ENCODE measurements around the gene ELAPOR1. TPM values are rescaled to one million over a fixed set of nuclear protein-coding genes. Genes with fewer than 3 reads are reported as not detected.

ELAPOR1 gene
- total and polyA plus RNA-seq, 2 donors (not counting 3 experiments of a cell fraction or from before 2014, with no cell fraction given): 1.0 to 1.1 TPM

GRCh38 chr1:109065137-109065536 lies 48.8 kb upstream of the ELAPOR1 start:
- Histone ChIP-seq H3K36me3 (ENCODE audit: control insufficient read depth in 2 of 2, extremely low read depth in 1 of 2, insufficient read depth in 2 of 2, low read length in 2 of 2) (peaks cover 0 to 3% of the 10 kb centered on the region in 2 experiments), H3K9ac (replicated peaks; ENCODE audit: extremely low read depth, insufficient read depth, low read length) (no peak overlapping the region), H3K4me2 (ENCODE audit: insufficient read depth, low read length) (no peak overlapping the region), H3K27ac (ENCODE audit: insufficient read depth, low read depth, low read length) (no peak overlapping the region), H4K20me1 (replicated peaks; ENCODE audit: control insufficient read depth, extremely low read depth, insufficient read depth, low read length) (no peaks in the 10 kb centered on the region), H3K4me3 (replicated peaks in 1 of 3; ENCODE audit: insufficient read depth in 1 of 3, low read depth in 1 of 3, low read length in 3 of 3) (no peak overlapping the region), H2AFZ (ENCODE audit: low read depth, low read length) (no peak overlapping the region), H3K4me1 (ENCODE audit: control insufficient read depth, extremely low read depth, insufficient read depth, low read length) (no peaks in the 10 kb centered on the region), H3K9me1 (replicated peaks; ENCODE audit: control insufficient read depth, extremely low read depth, insufficient read depth, low read length) (no peaks in the 10 kb centered on the region), H3K27me3 (ENCODE audit: control insufficient read depth in 2 of 2, insufficient read depth in 2 of 2, low read length in 2 of 2) (no peaks in the 10 kb centered on the region), H3K9me3 (replicated peaks; ENCODE audit: control insufficient read depth, insufficient read depth, low read length) (no peaks in the 10 kb centered on the region), H3K79me2 (ENCODE audit: control insufficient read depth, insufficient read depth, low read length) (peaks cover 9% of the 10 kb centered on the region)
- TF ChIP-seq POLR2A (IDR thresholded peaks at IDR 0.05; ENCODE audit: low read depth, low read length): no peak
- no peak for TF ChIP-seq JUN (IDR thresholded peaks at IDR 0.05; ENCODE audit: borderline replicate concordance, insufficient read depth, insufficient read length, low read depth)
- no peak for TF ChIP-seq CTCF (IDR thresholded peaks at IDR 0.05; ENCODE audit: extremely low read depth in 1 of 2, insufficient read depth in 1 of 2, low read depth in 1 of 2, low read length in 2 of 2)
- no peak for TF ChIP-seq EZH2 (IDR thresholded peaks at IDR 0.05; ENCODE audit: borderline replicate concordance, low read depth, low read length, severe bottlenecking)
- TF ChIP-seq GATA2 (IDR thresholded peaks at IDR 0.05; ENCODE audit: insufficient read depth, insufficient read length, low read depth, low read length): no peak
- TF ChIP-seq POLR2AphosphoS5 (IDR thresholded peaks at IDR 0.05; ENCODE audit: insufficient read depth, low read depth, low read length): no peak
- no peak for TF ChIP-seq FOS (IDR thresholded peaks at IDR 0.05; ENCODE audit: borderline replicate concordance, insufficient read depth, low read length)
- TF ChIP-seq MYC (IDR thresholded peaks at IDR 0.05; ENCODE audit: low read depth, low read length): no peak
- no peak for TF ChIP-seq MAX (IDR thresholded peaks at IDR 0.05; ENCODE audit: insufficient read depth, insufficient read length)
- dilution Hi-C loops (cut with MboI; ENCODE audit: extremely low pct_ligation_motif_present, low sequenced_read_pairs): no loop called here
- DNase-seq (ENCODE audit: low read depth, low spot score) (no peak), FAIRE-seq (no peak)
- POLR2A ChIA-PET: interaction anchor here (0.7 kb wide), 1 partner anchor 21 kb away, joined by 7 read pairs; no protein-coding TSS in a partner anchor
- BruUV-seq (replicated peaks): no TSS peak
- CTCF ChIA-PET: no interaction called here
- intact Hi-C loops (cut with micrococcal nuclease): no loop called here
